Gastroesophageal sphincter (tissue), 4 donors: ENCODE data around the gene MYL12B. TPM values are rescaled to one million over a fixed set of nuclear protein-coding genes. Genes with fewer than 3 reads are reported as not detected.

ENCODE experiments used
- ATAC-seq: fragments of 150-250 bp; one replicate; pipeline ENCODE4 v1.9.1; 2016; ENCODE audit warnings: mild to moderate bottlenecking, moderate library complexity
- H3K27ac ChIP-seq, 4 donors: fragments of 200-600 bp; sonication (generic) in 3 of 4; 1 replicate in 3 of 4; 2 replicates in 1 of 4; pipeline ENCODE4 v1.5.1; 2016 to 2019
- H3K27me3 ChIP-seq: fragments of 200-600 bp; sonication (generic); one replicate; pipeline ENCODE4 v1.5.1; 2019
- H3K36me3 ChIP-seq, 2 donors: fragments of 200-600 bp; sonication (generic); one replicate each; pipeline ENCODE4 v1.5.1; 2019; ENCODE audit warnings: control low read depth in 1 of 2
- H3K4me1 ChIP-seq, 3 donors: fragments of 200-600 bp; sonication (generic); 1 replicate in 2 of 3; 2 replicates in 1 of 3; pipeline ENCODE4 v1.5.1; 2016 to 2019; ENCODE audit warnings: control low read depth in 2 of 3
- H3K4me3 ChIP-seq, 2 donors: fragments of 200-600 bp; sonication (generic); one replicate each; pipeline ENCODE4 v1.5.1; 2019; ENCODE audit warnings: mild to moderate bottlenecking in 1 of 2, moderate library complexity in 1 of 2
- H3K9me3 ChIP-seq, 3 donors: fragments of 200-600 bp; sonication (generic); one replicate each; pipeline ENCODE4 v1.5.1; 2017 to 2019; ENCODE audit warnings: control low read depth in 2 of 3
- EP300 ChIP-seq: sonication (generic); formaldehyde crosslinking; IDR thresholded peaks from one replicate; pipeline ENCODE4 v1.6.1; 2017; ENCODE audit warnings: antibody characterized with exemption, mild to moderate bottlenecking
- POLR2A ChIP-seq, 2 donors: fragments of 450-650 bp; IDR thresholded peaks; one replicate each; pipeline ENCODE4 v1.6.1; 2017; ENCODE audit warnings: antibody characterized with exemption in 2 of 2, mild to moderate bottlenecking in 2 of 2, moderate library complexity in 1 of 2
- POLR2AphosphoS5 ChIP-seq: sonication (generic); formaldehyde crosslinking; IDR thresholded peaks from one replicate; pipeline ENCODE4 v1.6.1; 2017; ENCODE audit warnings: antibody characterized with exemption
- WGBS, 2 donors: methylation state at CpG; one replicate each; pipeline ENCODE4 v1.1.5; 2018; ENCODE audit warnings: low coverage in 1 of 2; 5-methylcytosine and 5-hydroxymethylcytosine counted together
- total RNA-seq, 4 donors: library from RNA; depleted of rRNA; stranded (reverse); fragments of >200 nt; gene quantifications; one replicate each; pipeline ENCODE4 v1.1.0, GENCODE V29; 2016
- TF ChIP-seq, protein P1 (sequence below), 4 experiments: fragments of 200-600 bp in 2 of 4; fragments of 450-650 bp in 2 of 4; sonication (generic) in 1 of 4; IDR thresholded peaks; one replicate each; pipeline ENCODE4 v1.5.1; 2017 to 2019; ENCODE audit warnings: antibody characterized with exemption in 4 of 4, mild to moderate bottlenecking in 2 of 4, moderate library complexity in 2 of 4

MYL12B gene
- total RNA-seq, 4 donors from 2014 or later: 148 to 354 (median 233) TPM

DNA sequence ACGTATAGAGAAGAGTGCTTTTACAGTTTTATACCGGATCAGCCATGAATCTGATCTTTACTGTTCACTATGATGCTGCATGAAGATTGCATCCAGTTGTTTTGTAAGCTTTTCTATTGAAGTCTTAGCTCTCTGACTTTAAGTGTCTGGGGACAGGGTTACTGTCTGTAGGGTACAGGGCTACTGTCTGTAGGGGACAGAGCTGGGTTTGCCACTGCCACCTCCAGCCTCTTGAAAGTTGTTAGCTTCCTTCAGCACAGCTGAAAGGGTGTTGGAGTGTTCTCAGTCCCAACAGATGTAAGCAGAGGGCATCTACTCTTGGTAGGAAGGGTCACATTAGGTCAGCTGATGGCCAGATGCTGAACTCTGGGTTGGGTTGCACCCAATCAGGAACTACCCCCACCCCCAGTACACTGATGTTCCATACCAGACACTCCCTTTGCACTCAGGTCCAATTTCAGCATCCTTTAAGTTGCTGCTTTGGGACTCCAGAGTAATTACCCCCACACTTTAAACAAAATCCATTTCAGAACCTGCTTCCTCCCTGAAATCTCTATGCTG is 58.0 kb downstream of the MYL12B start:
- TF ChIP-seq, protein P1, sequence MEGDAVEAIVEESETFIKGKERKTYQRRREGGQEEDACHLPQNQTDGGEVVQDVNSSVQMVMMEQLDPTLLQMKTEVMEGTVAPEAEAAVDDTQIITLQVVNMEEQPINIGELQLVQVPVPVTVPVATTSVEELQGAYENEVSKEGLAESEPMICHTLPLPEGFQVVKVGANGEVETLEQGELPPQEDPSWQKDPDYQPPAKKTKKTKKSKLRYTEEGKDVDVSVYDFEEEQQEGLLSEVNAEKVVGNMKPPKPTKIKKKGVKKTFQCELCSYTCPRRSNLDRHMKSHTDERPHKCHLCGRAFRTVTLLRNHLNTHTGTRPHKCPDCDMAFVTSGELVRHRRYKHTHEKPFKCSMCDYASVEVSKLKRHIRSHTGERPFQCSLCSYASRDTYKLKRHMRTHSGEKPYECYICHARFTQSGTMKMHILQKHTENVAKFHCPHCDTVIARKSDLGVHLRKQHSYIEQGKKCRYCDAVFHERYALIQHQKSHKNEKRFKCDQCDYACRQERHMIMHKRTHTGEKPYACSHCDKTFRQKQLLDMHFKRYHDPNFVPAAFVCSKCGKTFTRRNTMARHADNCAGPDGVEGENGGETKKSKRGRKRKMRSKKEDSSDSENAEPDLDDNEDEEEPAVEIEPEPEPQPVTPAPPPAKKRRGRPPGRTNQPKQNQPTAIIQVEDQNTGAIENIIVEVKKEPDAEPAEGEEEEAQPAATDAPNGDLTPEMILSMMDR (IDR thresholded peaks at IDR 0.05): no peak
- TF ChIP-seq POLR2A (IDR thresholded peaks at IDR 0.05) (no peak), POLR2AphosphoS5 (no peak), EP300 (no peak)
- 71 to 86% methylated on average over 2 of the region's 2 CpGs for WGBS, 2 donors
- H3K4me1 ChIP-seq: no peaks in the 10 kb centered on the region
- no peak for ATAC-seq
- H3K9me3 ChIP-seq: no peaks in the 10 kb centered on the region
- H3K27me3 ChIP-seq: no peaks in the 10 kb centered on the region
- H3K4me3 ChIP-seq: no peak overlapping the region
- H3K27ac ChIP-seq: no peak overlapping the region
- no peaks in the 10 kb centered on the region for H3K36me3 ChIP-seq

DNA sequence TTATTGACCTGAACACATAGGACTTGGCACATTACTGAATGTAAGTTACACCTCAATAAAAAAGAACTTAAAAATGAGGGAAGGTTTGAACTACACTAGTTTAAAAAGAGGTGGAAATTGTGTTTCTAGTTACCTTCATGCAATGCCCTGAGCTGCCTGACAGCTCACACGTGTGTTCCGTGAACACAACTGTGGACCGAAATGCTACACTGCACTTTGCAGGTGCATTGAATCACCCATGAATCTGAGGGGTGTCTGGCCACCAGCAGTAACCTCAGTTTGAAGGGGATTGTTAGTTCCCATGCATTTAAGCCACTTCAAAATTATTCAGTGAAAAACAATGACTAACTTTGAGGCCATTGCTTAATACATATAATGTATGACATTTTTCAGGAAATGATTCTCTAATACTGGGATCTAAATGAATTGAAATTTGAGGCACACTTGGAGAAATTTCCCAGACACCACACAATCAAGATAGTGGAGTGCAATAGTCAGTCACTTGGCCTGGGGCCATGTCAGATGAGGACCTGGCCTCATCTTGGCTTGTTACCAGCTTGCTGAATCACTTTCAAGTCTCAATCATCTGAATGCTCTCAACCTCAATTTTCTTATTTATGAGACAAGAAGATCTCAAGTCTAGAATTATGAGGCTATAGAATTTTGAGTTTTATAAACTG is 59.3 kb downstream of the MYL12B start:
- no peak overlapping the region for H3K4me3 ChIP-seq
- no peak for ATAC-seq
- no peaks in the 10 kb centered on the region for H3K9me3 ChIP-seq
- H3K4me1 ChIP-seq: no peaks in the 10 kb centered on the region
- H3K27ac ChIP-seq: no peak overlapping the region
- 77 to 90% methylated on average over 3 of the region's 3 CpGs for WGBS, 2 donors
- no peaks in the 10 kb centered on the region for H3K27me3 ChIP-seq
- H3K36me3 ChIP-seq: no peaks in the 10 kb centered on the region
- TF ChIP-seq, protein P1 (IDR thresholded peaks at IDR 0.05): no peak
- TF ChIP-seq POLR2A (IDR thresholded peaks at IDR 0.05) (no peak), POLR2AphosphoS5 (no peak), EP300 (no peak)

DNA sequence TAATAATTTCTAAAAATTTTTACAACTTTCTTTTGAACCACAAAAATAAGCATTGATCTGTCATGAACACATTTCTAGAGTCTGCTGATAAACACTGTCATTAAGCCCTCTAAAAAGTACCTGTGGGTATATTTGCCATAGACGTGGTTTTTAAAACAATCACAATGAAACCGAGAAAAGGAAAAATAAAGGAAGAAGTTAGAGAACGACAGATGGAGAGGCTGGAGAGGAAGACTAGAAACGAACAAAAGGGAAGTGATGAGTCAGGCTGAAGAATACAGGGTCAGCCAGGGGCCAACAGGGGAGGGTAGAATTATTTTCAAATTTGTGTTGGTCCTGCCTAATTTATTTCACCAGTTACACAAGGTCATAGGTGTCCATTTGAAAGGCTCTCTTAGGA is 62.0 kb downstream of the MYL12B start:
- TF ChIP-seq POLR2AphosphoS5 (no peak), POLR2A (IDR thresholded peaks at IDR 0.05) (no peak), EP300 (no peak)
- TF ChIP-seq, protein P1 (IDR thresholded peaks at IDR 0.05): no peak
- 18 to 20% methylated on average over 1 to 4 of the region's 4 CpGs for WGBS, 2 donors
- ATAC-seq: no peak

More for the DNA sequence above, 62.0 kb downstream of the MYL12B start:
- Histone ChIP-seq H3K9me3 (no peaks in the 10 kb centered on the region), H3K27ac (no peak overlapping the region), H3K27me3 (peaks cover 4% of the 10 kb centered on the region), H3K4me3 (no peak overlapping the region), H3K36me3 (no peaks in the 10 kb centered on the region), H3K4me1 (no peaks in the 10 kb centered on the region)

Other genes with a start within 250 kb of the MYL12B start
- 10 to 100 TPM; 17.6 to 34.3 (median 25.6) TPM for gene LPIN2, start 249.0 kb upstream of the MYL12B start, total RNA-seq
- gene MYOM1, start 42.2 kb upstream of the MYL12B start, total RNA-seq: 10 to 100 TPM; 14.8 to 37.6 (median 24.6) TPM
- 100 to 1,000 TPM; 193 to 582 (median 307) TPM for gene MYL12A, start 14.3 kb upstream of the MYL12B start, total RNA-seq
- gene TGIF1, start 188.0 kb downstream of the MYL12B start, total RNA-seq: 10 to 100 TPM; 55.5 to 95.8 (median 77.0) TPM